Stimulated activated CD8-positive, alpha-beta memory T cell treated with anti-CD3 and anti-CD28 coated beads, Interleukin-15, amount 100 ng/mL, for 48 hours (primary cell): ENCODE results near the gene LAIR2.
"Not testable (repeated sequence)": the region's sequence is repeated elsewhere in the genome, so short reads cannot be mapped to it uniquely, and the experiment has no call there.

ENCODE experiments used
- DNase-seq, 2 donors: peaks; one replicate each; pipeline ENCODE4 v3.0.0-alpha.2; 2020; ENCODE audit warnings: low read depth in 2 of 2

Gene LAIR2

GRCh38 chr19:54493967-54494585 is 8.6 kb upstream of the LAIR2 start:
- DNase-seq, result no peak

- DNase-seq, result not testable (repeated sequence)
Measured at GRCh38 chr19:54495284-54495683, 7.3 kb upstream of the LAIR2 start.

GRCh38 chr19:54497747-54498450 is 4.7 kb upstream of the LAIR2 start:
- DNase-seq, result not testable (repeated sequence)

- not testable (repeated sequence) for DNase-seq
Measured at GRCh38 chr19:54498451-54498772, 4.2 kb upstream of the LAIR2 start.

- DNase-seq, result not testable (repeated sequence)
Measured at GRCh38 chr19:54505542-54505941, 2.9 kb downstream of the LAIR2 start.

GRCh38 chr19:54506079-54506478 is 3.4 kb downstream of the LAIR2 start:
- DNase-seq, result no peak

GRCh38 chr19:54507038-54507717 is 4.5 kb downstream of the LAIR2 start:
- not testable (repeated sequence) for DNase-seq

GRCh38 chr19:54507824-54508223 is 5.2 kb downstream of the LAIR2 start:
- DNase-seq, result no peak

- DNase-seq, result not testable (repeated sequence)
Measured at GRCh38 chr19:54508487-54508886, 5.9 kb downstream of the LAIR2 start.

- not testable (repeated sequence) for DNase-seq
Measured at GRCh38 chr19:54509200-54509940, 6.7 kb downstream of the LAIR2 start.

GRCh38 chr19:54515156-54515555 is 12.5 kb downstream of the LAIR2 start:
- no peak for DNase-seq

GRCh38 chr19:54517483-54517882 is 14.9 kb downstream of the LAIR2 start:
- peak in 1 of 2 donors; percentile 30 for DNase-seq

- no peak for DNase-seq
Measured at GRCh38 chr19:54518844-54519243, 16.2 kb downstream of the LAIR2 start.

GRCh38 chr19:54521022-54521859 is 18.6 kb downstream of the LAIR2 start:
- DNase-seq, result peak in 1 of 2 donors; percentile 15

GRCh38 chr19:54521860-54522513 is 19.4 kb downstream of the LAIR2 start:
- DNase-seq, result no peak

- peak; percentile 45 to 55 for DNase-seq
Measured at GRCh38 chr19:54523403-54523802, 20.8 kb downstream of the LAIR2 start.

GRCh38 chr19:54525636-54526035 is 23.0 kb downstream of the LAIR2 start:
- DNase-seq, result no peak

- no peak for DNase-seq
Measured at GRCh38 chr19:54526972-54527371, 24.3 kb downstream of the LAIR2 start.

- DNase-seq, result no peak
Measured at GRCh38 chr19:54530866-54531265, 28.2 kb downstream of the LAIR2 start.

- DNase-seq, result peak in 1 of 2 donors; percentile 18
Measured at GRCh38 chr19:54532528-54532927, 29.9 kb downstream of the LAIR2 start.

GRCh38 chr19:54533476-54533875 is 30.8 kb downstream of the LAIR2 start:
- DNase-seq, result no peak
